HepG2 (cell line): Measurements from ENCODE around the gene IL17RB. TPM values are rescaled to one million over a fixed set of nuclear protein-coding genes. Genes with fewer than 3 reads are reported as not detected.

Experiments used
- AKNA ChIP-seq: sonication (generic); formaldehyde crosslinking; IDR thresholded peaks from 2 replicates; pipeline ENCODE4 v1.4.0; 2020; ENCODE audit warnings: missing genetic modification reagents, borderline replicate concordance
- BRD4 ChIP-seq: sonication (generic); formaldehyde crosslinking; IDR thresholded peaks from 2 replicates; pipeline ENCODE4 v1.4.0; 2020; ENCODE audit warnings: missing genetic modification reagents
- DRAP1 ChIP-seq: IDR thresholded peaks from 2 replicates; pipeline ENCODE4 v1.6.1; 2016; ENCODE audit warnings: missing genetic modification reagents, missing compliant biosample characterization
- FOXA1 ChIP-seq, 2 experiments: fragments of 450-650 bp in 1 of 2; sonication (generic) in 1 of 2; formaldehyde crosslinking in 1 of 2; IDR thresholded peaks; 2 replicates each; pipeline versions ENCODE4 v1.4.0 to v1.6.1; 2016 to 2020; ENCODE audit warnings: missing genetic modification reagents in 1 of 2
- FOXM1 ChIP-seq: sonication (generic); formaldehyde crosslinking; IDR thresholded peaks from 2 replicates; pipeline ENCODE4 v1.5.0; 2020; ENCODE audit warnings: missing genetic modification reagents
- GPBP1L1 ChIP-seq: sonication (generic); formaldehyde crosslinking; IDR thresholded peaks from 2 replicates; pipeline ENCODE4 v1.5.0; 2020; ENCODE audit warnings: mild to moderate bottlenecking, missing genetic modification reagents
- HNRNPH1 ChIP-seq: fragments of 200-400 bp; formaldehyde crosslinking; optimal IDR thresholded peaks from 2 replicates; pipeline ENCODE3; 2017; ENCODE audit warnings: mild to moderate bottlenecking, low read depth, low read length
- RARA ChIP-seq: IDR thresholded peaks from 2 replicates; pipeline ENCODE4 v1.6.1; 2016; ENCODE audit warnings: missing genetic modification reagents, missing compliant biosample characterization
- RFXAP ChIP-seq: sonication (generic); formaldehyde crosslinking; IDR thresholded peaks from 2 replicates; pipeline ENCODE4 v1.4.0; 2020; ENCODE audit warnings: missing genetic modification reagents, borderline replicate concordance
- SAP130 ChIP-seq: IDR thresholded peaks from 2 replicates; pipeline ENCODE4 v1.6.1; 2016; ENCODE audit warnings: low read depth
- SNAPC2 ChIP-seq: sonication (generic); formaldehyde crosslinking; IDR thresholded peaks from 2 replicates; pipeline ENCODE4 v1.8.1; 2022; ENCODE audit warnings: mild to moderate bottlenecking, missing genetic modification reagents
- TEF ChIP-seq: sonication (generic); formaldehyde crosslinking; IDR thresholded peaks from 2 replicates; pipeline ENCODE4 v1.5.0; 2020; ENCODE audit warnings: missing genetic modification reagents
- TERF1 ChIP-seq: sonication (generic); formaldehyde crosslinking; IDR thresholded peaks from 2 replicates; pipeline ENCODE4 v1.8.0; 2022; ENCODE audit warnings: mild to moderate bottlenecking, missing genetic modification reagents, moderate library complexity
- ZNF639 ChIP-seq: conservative IDR thresholded peaks from 2 replicates; pipeline ENCODE4 v1.6.1; 2018; ENCODE audit warnings: missing genetic modification reagents
- ZNF644 ChIP-seq: IDR thresholded peaks from 2 replicates; pipeline ENCODE4 v1.6.1; 2016; ENCODE audit warnings: low read depth
- ZNF703 ChIP-seq: sonication (generic); formaldehyde crosslinking; IDR thresholded peaks from 2 replicates; pipeline ENCODE4 v1.5.1; 2020; ENCODE audit warnings: missing genetic modification reagents, mild to moderate bottlenecking, moderate library complexity, borderline replicate concordance
- ZNF724P ChIP-seq: sonication (generic); formaldehyde crosslinking; IDR thresholded peaks from 2 replicates; pipeline ENCODE4 v1.8.0; 2022; ENCODE audit warnings: missing genetic modification reagents, borderline replicate concordance
- ZNF883 ChIP-seq: sonication (generic); formaldehyde crosslinking; IDR thresholded peaks from 2 replicates; pipeline ENCODE4 v1.5.1; 2020; ENCODE audit warnings: mild to moderate bottlenecking, missing genetic modification reagents; ENCODE audit errors: not compliant biosample characterization
- ZSCAN31 ChIP-seq: sonication (generic); formaldehyde crosslinking; IDR thresholded peaks from 2 replicates; pipeline ENCODE4 v1.5.0; 2020; ENCODE audit warnings: low read depth, mild to moderate bottlenecking, missing genetic modification reagents
- polyA plus RNA-seq, 8 experiments: library from polyadenylated mRNA; depleted of rRNA in 3 of 8; stranded (reverse) in 7 of 8; unstranded in 1 of 8; fragments of >200 nt; fragmentation: Illumina TruSeq in 4 of 8; extraction: Trizol in 4 of 8; gene quantifications; 2 replicates each; pipeline versions ENCODE4 v1.2.1 to v1.2.3, GENCODE V29; 2011 to 2016; ENCODE audit warnings: low read depth in 4 of 8, missing spikeins in 1 of 8, mixed read lengths in 1 of 8; ENCODE audit not compliant: insufficient read depth in 1 of 8
- total RNA-seq, 5 experiments: library from RNA; depleted of rRNA; stranded (reverse); fragments of >200 nt; fragmentation: Illumina TruSeq; extraction: Trizol; gene quantifications; 2 replicates each; pipeline ENCODE4 v1.2.3, GENCODE V29; 2016; ENCODE audit warnings: low read depth in 1 of 5

The IL17RB gene
- total and polyA plus RNA-seq, 2 of the 13 experiments (the other 11 are each of a cell fraction or from before 2014, with no cell fraction given): 130 to 190 TPM

GRCh38 chr3:53846134-53846850 lies at the start of gene IL17RB, which contains the start of gene CHDH (continued):
- TF ChIP-seq AKNA (CRISPR knock-in tag): peak; percentile 49; the same call in 1 of the 2 replicates
- peak; percentile 75 for TF ChIP-seq BRD4
- peak; percentile 99 for TF ChIP-seq ZSCAN31 (CRISPR knock-in tag)
- no peak for TF ChIP-seq ZNF644
- peak; percentile 79 for TF ChIP-seq RFXAP (CRISPR knock-in tag)
- TF ChIP-seq TEF: no peak; the same call in 1 of the 2 replicates
- no peak for TF ChIP-seq FOXA1 (IDR thresholded peaks at IDR 0.05)
- TF ChIP-seq FOXA1 (CRISPR knock-in tag; IDR thresholded peaks at IDR 0.05): no peak
- TF ChIP-seq GPBP1L1 (CRISPR knock-in tag): no peak
- no peak for TF ChIP-seq RARA (CRISPR knock-in tag)
- TF ChIP-seq SAP130 (CRISPR knock-in tag): peak; percentile 90
- TF ChIP-seq FOXM1: no peak
- no peak for TF ChIP-seq HNRNPH1
- TF ChIP-seq ZNF639 (CRISPR knock-in tag): peak; percentile 70; the same call in 1 of the 2 replicates
- TF ChIP-seq SNAPC2 (CRISPR knock-in tag): peak; percentile 87; the same call in 1 of the 2 replicates
- TF ChIP-seq DRAP1: peak; percentile 99
- no peak for TF ChIP-seq TERF1 (CRISPR knock-in tag)
- TF ChIP-seq ZNF724P (CRISPR knock-in tag): peak; percentile 91; the same call in 1 of the 2 replicates
- no peak; the same call in 1 of the 2 replicates for TF ChIP-seq ZNF703 (CRISPR knock-in tag)
- peak; percentile 86 for TF ChIP-seq ZNF883
